IMR-90 (cell line): ENCODE results near the gene LGI2. TPM values are rescaled to one million over a fixed set of nuclear protein-coding genes. Genes with fewer than 3 reads are reported as not detected.
"Not testable (repeated sequence)": the region's sequence is repeated elsewhere in the genome, so short reads cannot be mapped to it uniquely, and the experiment has no call there.

Source experiments
- ATAC-seq: fragments of 200-7000 bp; cut with Tn5 transposase; 2 replicates; pipeline ENCODE4 v1.9.1; 2020; ENCODE audit warnings: low read depth, mild to moderate bottlenecking, moderate library complexity
- BruUV-seq: library from RNA; stranded (reverse); fragments of 400-500 nt; replicated peaks from 2 replicates; lab custom pipeline; 2021; lab: Mats Ljungman, UMichigan
- CTCF ChIA-PET: fragments of 300-600 bp; formaldehyde crosslinking; extraction: SDS; loops from one replicate; lab custom pipeline; 2021; ENCODE audit warnings: antibody characterized with exemption; lab: Yijun Ruan, JAX
- POLR2A ChIA-PET: fragments of 300-600 bp; sonication (Branson Sonifier 250); formaldehyde crosslinking; loops from one replicate; lab custom pipeline; 2022; ENCODE audit warnings: antibody characterized with exemption; ENCODE audit not compliant: unreplicated experiment; lab: Charles Lee
- DNase-seq: peaks from one replicate; pipeline ENCODE4 v3.0.0; 2013
- H2AFZ ChIP-seq: replicated peaks from 2 replicates; pipeline ENCODE3; 2013; ENCODE audit warnings: low read length, mild to moderate bottlenecking; ENCODE audit not compliant: poor library complexity
- H2AK5ac ChIP-seq: 2 replicates; pipeline ENCODE4 v1.6.1; 2013; ENCODE audit warnings: low read depth, low read length, inconsistent platforms
- H2AK9ac ChIP-seq: replicated peaks from 2 replicates; pipeline ENCODE3; 2013; ENCODE audit warnings: mild to moderate bottlenecking, low read depth, low read length, moderate library complexity; ENCODE audit not compliant: poor library complexity
- H2BK120ac ChIP-seq: 2 replicates; pipeline ENCODE4 v1.6.1; 2013; ENCODE audit warnings: low read depth, low read length, inconsistent platforms
- H2BK15ac ChIP-seq: 3 replicates; pipeline ENCODE4 v1.6.1; 2013; ENCODE audit warnings: low read depth, low read length, inconsistent platforms
- H2BK20ac ChIP-seq: 2 replicates; pipeline ENCODE4 v1.6.1; 2013; ENCODE audit warnings: low read depth, mild to moderate bottlenecking, inconsistent platforms, low read length, moderate library complexity
- H2BK5ac ChIP-seq: 2 replicates; pipeline ENCODE4 v1.6.1; 2013; ENCODE audit warnings: mild to moderate bottlenecking, low read depth, low read length, inconsistent platforms; ENCODE audit not compliant: poor library complexity, severe bottlenecking
- H3K14ac ChIP-seq: replicated peaks from 2 replicates; pipeline ENCODE4 v1.6.1; 2013; ENCODE audit warnings: low read depth, low read length, inconsistent platforms
- H3K18ac ChIP-seq: 2 replicates; pipeline ENCODE4 v1.6.1; 2013; ENCODE audit warnings: low read depth, low read length, control low read depth
- H3K23ac ChIP-seq: 2 replicates; pipeline ENCODE4 v1.6.1; 2013; ENCODE audit warnings: low read depth, low read length, inconsistent platforms
- H3K27ac ChIP-seq: 2 replicates; pipeline ENCODE4 v1.5.1; 2013; ENCODE audit warnings: mild to moderate bottlenecking, control low read depth, low read length; ENCODE audit not compliant: insufficient read depth
- H3K27me3 ChIP-seq: 2 replicates; pipeline ENCODE4 v1.6.1; 2013; ENCODE audit warnings: low read length; ENCODE audit not compliant: control insufficient read depth, insufficient read depth
- H3K36me3 ChIP-seq: 2 replicates; pipeline ENCODE4 v1.6.1; 2013; ENCODE audit warnings: low read length, mixed read lengths; ENCODE audit not compliant: control insufficient read depth, insufficient read depth
- H3K4ac ChIP-seq: 2 replicates; pipeline ENCODE4 v1.6.1; 2013; ENCODE audit warnings: low read depth, low read length, inconsistent platforms
- H3K4me1 ChIP-seq: 2 replicates; pipeline ENCODE4 v1.6.1; 2013; ENCODE audit warnings: low read length, mixed read lengths; ENCODE audit not compliant: control insufficient read depth, insufficient read depth
- H3K4me2 ChIP-seq: 2 replicates; pipeline ENCODE4 v1.6.1; 2013; ENCODE audit warnings: low read depth, mild to moderate bottlenecking, control low read depth, low read length, moderate library complexity
- H3K4me3 ChIP-seq: 2 replicates; pipeline ENCODE4 v1.5.1; 2013; ENCODE audit warnings: low read depth, mild to moderate bottlenecking, control low read depth, low read length, moderate library complexity; ENCODE audit not compliant: insufficient read depth
- H3K56ac ChIP-seq: 2 replicates; pipeline ENCODE4 v1.6.1; 2013; ENCODE audit warnings: low read length, inconsistent platforms; ENCODE audit not compliant: insufficient read depth; ENCODE audit errors: extremely low read depth
- H3K79me1 ChIP-seq, 2 experiments: 2 replicates each; pipeline ENCODE4 v1.6.1; 2013; ENCODE audit warnings: low read length in 2 of 2, inconsistent platforms in 1 of 2, low read depth in 1 of 2
- H3K9ac ChIP-seq: 2 replicates; pipeline ENCODE4 v1.6.1; 2013; ENCODE audit warnings: low read depth, low read length, control low read depth
- H3K9me1 ChIP-seq: 2 replicates; pipeline ENCODE4 v1.6.1; 2013; ENCODE audit warnings: low read length, inconsistent platforms; ENCODE audit not compliant: insufficient read depth
- H3K9me3 ChIP-seq: 2 replicates; pipeline ENCODE4 v1.6.1; 2013; ENCODE audit warnings: low read length; ENCODE audit not compliant: control insufficient read depth, insufficient read depth
- H4K20me1 ChIP-seq: 2 replicates; pipeline ENCODE4 v1.6.1; 2013; ENCODE audit warnings: low read length, inconsistent platforms; ENCODE audit not compliant: insufficient read depth
- H4K5ac ChIP-seq: 2 replicates; pipeline ENCODE4 v1.6.1; 2013; ENCODE audit warnings: mild to moderate bottlenecking, low read depth, low read length, control low read depth
- H4K8ac ChIP-seq, 2 experiments: 2 replicates each; pipeline ENCODE4 v1.6.1; 2013; ENCODE audit warnings: low read depth in 2 of 2, low read length in 2 of 2, control low read depth in 1 of 2, inconsistent platforms in 1 of 2
- H4K91ac ChIP-seq: 2 replicates; pipeline ENCODE4 v1.6.1; 2013; ENCODE audit warnings: low read depth, low read length, inconsistent platforms; ENCODE audit not compliant: insufficient read depth
- NFE2L2 ChIP-seq: fragments of 150-350 bp; IDR thresholded peaks from 2 replicates; pipeline ENCODE4 v1.6.1; 2016; ENCODE audit warnings: low read depth, mild to moderate bottlenecking, low read length
- WGBS, 2 experiments: methylation state at CpG; one replicate each; pipeline versions ENCODE4 v1.1.5 to v1.1.7; 2013; ENCODE audit warnings: missing lambda C conversion rate in 2 of 2; ENCODE audit not compliant: insufficient read length in 1 of 2; ENCODE audit errors: extremely low coverage in 2 of 2; 5-methylcytosine and 5-hydroxymethylcytosine counted together
- dilution Hi-C: fragments of 300-500 bp; cut with HindIII; formaldehyde crosslinking; loops from one replicate; pipeline ENCODE4 v1.14.3; 2018; ENCODE audit warnings: low sequenced_read_pairs; ENCODE audit not compliant: unreplicated experiment
- in situ Hi-C: fragments of 300-500 bp; cut with MboI; formaldehyde crosslinking; loops from 3 replicates; pipeline ENCODE4 v1.14.3; 2019; ENCODE audit warnings: low sequenced_read_pairs, inconsistent platforms, mixed read lengths
- intact Hi-C: fragments of 100-400 bp; cut with micrococcal nuclease; formaldehyde crosslinking; loops from 2 replicates; pipeline ENCODE4 v1.10.0; 2022
- polyA plus RNA-seq, 3 experiments: library from polyadenylated mRNA; depleted of rRNA; stranded (reverse); fragments of >200 nt; gene quantifications; 2 replicates each; pipeline ENCODE4 v1.2.3, GENCODE V29; 2012; ENCODE audit warnings: low replicate concordance in 1 of 3
- total RNA-seq: library from RNA; depleted of rRNA; stranded (reverse); fragments of >200 nt; gene quantifications from 2 replicates; pipeline ENCODE4 v1.2.3, GENCODE V29; 2012

LGI2 gene
- total and polyA plus RNA-seq, 2 of the 4 experiments (the other 2 are of a cell fraction): not detected

- WGBS, 2 experiments: no CpG with 5 or more reads among the region's 5 CpGs
- no peak overlapping the region for H3K4ac ChIP-seq
- ChIA-PET POLR2A (no interaction called here), CTCF (no interaction called here)
- no peaks in the 10 kb centered on the region for H3K9me3 ChIP-seq
- H4K5ac ChIP-seq: no peak overlapping the region
- H3K36me3 ChIP-seq: no peaks in the 10 kb centered on the region
- H3K14ac ChIP-seq: no peak overlapping the region
- H2BK5ac ChIP-seq: no peak overlapping the region
- no peak overlapping the region for H3K4me2 ChIP-seq
- no peaks in the 10 kb centered on the region for H3K9me1 ChIP-seq
- ATAC-seq: no peak
- no TSS peak for BruUV-seq
- H3K4me1 ChIP-seq: no peaks in the 10 kb centered on the region
- DNase-seq: no peak
- no peak overlapping the region for H2AK5ac ChIP-seq
- H2AK9ac ChIP-seq: no peak overlapping the region
- intact Hi-C loops (no loop called here), in situ Hi-C loops (no loop called here), dilution Hi-C loops (no loop called here)
- no peak overlapping the region for H2BK120ac ChIP-seq
- no peak overlapping the region for H3K9ac ChIP-seq
- no peak overlapping the region for H2AFZ ChIP-seq
- no peak overlapping the region for H4K8ac ChIP-seq
- H4K91ac ChIP-seq: no peak overlapping the region
- no peak for TF ChIP-seq NFE2L2
- H3K79me1 ChIP-seq: no peaks in the 10 kb centered on the region
- H2BK15ac ChIP-seq: no peak overlapping the region
- H4K20me1 ChIP-seq: no peaks in the 10 kb centered on the region
- no peak overlapping the region for H2BK20ac ChIP-seq
- no peak overlapping the region for H3K56ac ChIP-seq
- no peak overlapping the region for H3K4me3 ChIP-seq
- peaks cover 7% of the 10 kb centered on the region for H3K27me3 ChIP-seq
- H3K18ac ChIP-seq: no peak overlapping the region
- H3K27ac ChIP-seq: no peak overlapping the region
- no peak overlapping the region for H3K23ac ChIP-seq
These were observed 34.7 kb upstream of the LGI2 start for GRCh38 chr4:25065431-25065858.

- H3K79me1 ChIP-seq, H3K9me1 ChIP-seq, ATAC-seq, H3K14ac ChIP-seq, H2AK5ac ChIP-seq, H2AFZ ChIP-seq, H2BK15ac ChIP-seq, H2BK120ac ChIP-seq, H4K8ac ChIP-seq, H3K4me2 ChIP-seq, H3K36me3 ChIP-seq, H3K56ac ChIP-seq, H4K20me1 ChIP-seq, H2BK5ac ChIP-seq, CTCF ChIA-PET, intact Hi-C loops, H3K9me3 ChIP-seq, H3K4me3 ChIP-seq, H3K4ac ChIP-seq, H3K4me1 ChIP-seq, H4K5ac ChIP-seq, H3K27ac ChIP-seq, H2AK9ac ChIP-seq, H3K18ac ChIP-seq, DNase-seq, in situ Hi-C loops, H3K27me3 ChIP-seq, BruUV-seq, H3K23ac ChIP-seq, POLR2A ChIA-PET, H4K91ac ChIP-seq, dilution Hi-C loops, H3K9ac ChIP-seq, H2BK20ac ChIP-seq: not testable (repeated sequence)
- WGBS, 2 experiments: no CpG with 5 or more reads among the region's 1 CpG
These were observed 33.7 kb upstream of the LGI2 start for GRCh38 chr4:25064447-25064846.
